Activated CD4-positive, alpha-beta T cell treated with anti-CD3 and anti-CD28 coated beads for 24 hours (primary cell): ENCODE data around the gene DNM2.
"Not testable (repeated sequence)": the region's sequence is repeated elsewhere in the genome, so short reads cannot be mapped to it uniquely, and the experiment has no call there.

Experiments used
- DNase-seq, 2 donors: peaks; one replicate each; pipeline ENCODE4 v3.0.0-alpha.2; 2020; ENCODE audit warnings: low read depth in 2 of 2

DNM2 gene

DNA sequence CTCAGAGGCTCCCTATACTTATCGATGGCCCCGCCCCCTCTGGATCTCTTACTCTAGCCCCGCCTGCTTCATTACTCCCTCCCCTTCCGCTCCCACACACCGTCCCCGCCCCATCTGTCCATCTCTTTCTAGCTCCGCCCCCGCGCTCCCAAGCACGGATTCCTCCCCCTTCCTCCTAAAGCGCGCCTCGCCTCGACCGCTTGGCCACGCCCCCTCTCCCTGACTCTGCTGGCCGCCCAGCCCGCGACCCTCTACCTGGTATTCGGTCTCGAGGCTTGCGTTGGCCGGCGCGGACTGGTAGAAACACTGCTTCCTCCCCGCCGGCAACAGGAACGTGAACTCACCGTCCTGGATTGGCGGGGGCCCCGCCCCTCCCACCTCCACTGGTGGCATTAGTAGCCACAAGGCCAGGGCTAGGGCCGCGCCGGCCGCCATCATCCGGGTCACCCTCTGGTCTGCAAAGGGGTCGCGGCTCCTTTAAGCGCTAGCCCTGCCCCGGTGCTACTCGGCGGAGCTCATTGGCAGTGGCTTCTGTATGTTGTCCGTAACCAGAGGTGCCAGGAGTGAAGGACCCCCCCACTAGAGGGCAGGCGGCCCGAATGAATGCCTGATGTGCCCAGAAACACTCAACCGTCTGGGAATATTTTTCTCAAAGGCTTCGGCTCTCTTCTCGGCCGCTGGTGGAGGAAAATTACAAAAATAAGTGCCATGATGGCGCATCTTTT, 118.0 kb downstream of the DNM2 start, which contains the start of gene TMED1:
Gene TMED1, minus strand, starts transcription at position 459 of the 725 bp plus-strand sequence. Its CDS starts 21 bp downstream, at position 438.
- peak; percentile 96 to 98 for DNase-seq

DNA sequence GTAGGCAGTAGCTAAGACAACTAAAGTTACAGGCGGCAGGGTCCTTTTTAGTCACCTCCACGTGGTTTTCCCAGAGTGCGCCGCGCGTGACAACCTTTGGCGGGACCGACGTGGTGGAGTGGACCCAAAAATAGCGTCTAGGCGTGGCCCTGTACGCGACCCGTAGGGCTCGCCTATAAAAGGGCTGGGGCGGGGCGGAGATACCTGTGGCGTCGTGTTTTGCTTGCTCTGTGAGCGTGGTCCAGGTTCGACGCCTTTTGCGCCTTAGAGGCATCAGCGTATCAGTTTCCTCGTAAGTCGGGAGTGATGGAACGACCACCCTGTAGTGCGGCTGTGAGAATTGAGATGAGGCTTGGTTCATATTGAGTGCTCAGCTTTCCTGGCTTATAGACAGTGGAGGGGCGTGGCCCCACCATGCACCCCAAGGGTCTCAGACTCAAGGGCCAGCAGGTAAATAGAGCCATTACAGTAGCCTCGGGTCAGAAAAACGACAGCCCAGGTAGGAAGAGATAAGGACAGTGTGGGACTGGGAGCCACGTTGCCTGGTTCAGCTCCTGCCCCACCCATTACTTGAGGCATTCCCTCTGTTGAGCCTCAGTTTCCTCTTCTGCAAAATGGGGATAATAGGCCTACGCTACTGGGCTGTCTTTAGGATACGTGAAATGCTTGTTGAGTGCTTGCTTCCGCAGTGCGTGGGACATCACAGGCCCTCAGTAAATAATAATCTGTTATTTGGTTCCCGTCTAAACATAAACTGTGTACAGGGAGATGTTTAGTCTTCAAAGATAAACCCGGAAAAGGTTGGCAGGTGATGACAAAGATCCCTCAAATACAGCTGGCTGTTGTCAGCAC, 118.8 kb downstream of the DNM2 start:
- DNase-seq: peak; percentile 69 to 79

DNA sequence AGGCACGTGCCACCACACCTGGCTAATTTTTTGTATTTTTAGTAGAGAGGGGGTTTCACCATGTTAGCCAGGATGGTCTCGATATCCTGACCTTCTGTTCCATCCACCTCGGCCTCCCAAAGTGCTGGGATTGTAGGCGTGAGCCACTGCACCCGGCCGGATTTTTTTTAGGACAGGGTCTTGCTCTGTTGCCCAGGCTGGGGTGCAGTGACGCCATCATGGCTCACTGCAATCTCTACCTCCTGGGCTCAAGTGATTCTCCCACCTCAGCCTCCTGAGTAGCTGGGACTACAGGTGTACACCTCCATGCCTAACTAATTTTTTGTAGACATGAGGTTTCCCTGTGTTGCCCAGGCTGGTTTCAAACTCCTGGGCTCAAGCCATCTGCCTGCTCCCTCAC, 119.8 kb downstream of the DNM2 start:
- DNase-seq: not testable (repeated sequence)

DNA sequence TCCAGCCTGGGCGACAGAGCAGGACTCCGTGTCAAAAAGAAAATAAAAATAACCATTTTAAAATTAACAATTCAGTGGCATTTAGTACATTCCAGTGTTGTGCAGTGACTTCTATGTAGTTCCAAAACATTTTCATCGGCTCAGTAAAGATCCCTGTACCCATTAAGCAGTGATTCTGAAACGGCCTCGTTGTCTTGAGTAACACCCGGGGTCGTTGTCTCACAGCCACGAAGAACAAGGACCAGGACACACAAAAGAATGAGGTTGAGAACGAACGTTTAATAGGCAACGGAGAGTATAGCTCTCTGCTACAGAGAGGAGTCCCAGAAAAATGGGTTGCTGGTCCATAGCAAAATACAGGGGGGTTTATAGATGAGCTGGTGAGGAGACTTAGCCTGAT, 120.5 kb downstream of the DNM2 start:
- DNase-seq: no peak

- DNase-seq: no peak
These were observed 121.5 kb downstream of the DNM2 start for GRCh38 chr19:10839114-10840050.

DNA sequence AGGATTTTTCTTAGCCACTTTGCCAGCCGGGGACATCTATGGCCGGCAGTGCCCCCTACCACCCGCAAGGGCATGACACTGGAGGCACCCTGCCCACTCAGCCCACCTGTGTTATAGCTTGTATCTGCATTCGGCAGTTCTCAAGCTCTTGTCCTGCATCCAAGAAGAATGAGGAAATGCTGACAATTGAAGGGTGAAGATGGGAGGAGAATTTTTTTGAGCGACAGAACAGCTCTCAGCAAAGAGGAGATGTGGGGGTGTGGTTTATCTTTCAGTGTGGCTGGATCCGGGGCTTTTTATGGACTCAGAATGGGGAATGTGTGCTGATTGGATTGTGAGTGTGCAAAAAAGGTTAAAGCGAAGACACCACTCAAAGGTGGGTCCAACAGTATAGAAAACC, 124.9 kb downstream of the DNM2 start:
- DNase-seq: no peak

DNA sequence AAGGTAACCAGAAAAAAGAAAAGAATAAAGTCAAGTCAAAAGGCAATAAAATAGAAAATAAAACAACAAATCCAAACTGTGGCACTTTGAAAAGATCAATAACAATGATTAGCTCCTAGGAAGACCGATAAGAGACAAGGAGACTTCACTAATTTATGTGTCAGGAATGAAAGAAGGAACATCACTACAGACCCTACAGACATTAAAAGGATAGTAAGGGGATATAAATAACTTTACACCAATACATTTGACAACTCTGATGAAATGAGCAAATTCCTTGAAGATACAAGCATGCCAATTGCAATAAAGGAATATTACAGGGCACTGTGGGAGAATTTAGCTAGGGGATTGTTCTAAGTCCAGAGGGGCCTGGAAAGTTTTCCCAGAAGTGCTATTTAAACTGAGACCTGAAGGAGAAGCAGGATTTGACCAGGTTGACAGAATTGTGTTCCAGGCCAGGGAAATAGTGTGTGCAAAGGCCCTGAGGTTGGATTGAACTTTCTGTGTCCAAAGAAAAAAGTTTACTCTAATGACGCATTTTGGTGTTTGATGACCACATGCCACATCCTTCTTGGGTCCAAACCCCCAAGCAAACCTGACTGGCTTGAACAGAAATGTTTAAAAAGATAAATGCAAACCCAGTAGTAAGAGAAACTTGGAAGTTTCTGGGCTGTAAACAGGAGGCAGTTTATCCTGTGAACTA, 128.8 kb downstream of the DNM2 start:
- DNase-seq: no peak

DNA sequence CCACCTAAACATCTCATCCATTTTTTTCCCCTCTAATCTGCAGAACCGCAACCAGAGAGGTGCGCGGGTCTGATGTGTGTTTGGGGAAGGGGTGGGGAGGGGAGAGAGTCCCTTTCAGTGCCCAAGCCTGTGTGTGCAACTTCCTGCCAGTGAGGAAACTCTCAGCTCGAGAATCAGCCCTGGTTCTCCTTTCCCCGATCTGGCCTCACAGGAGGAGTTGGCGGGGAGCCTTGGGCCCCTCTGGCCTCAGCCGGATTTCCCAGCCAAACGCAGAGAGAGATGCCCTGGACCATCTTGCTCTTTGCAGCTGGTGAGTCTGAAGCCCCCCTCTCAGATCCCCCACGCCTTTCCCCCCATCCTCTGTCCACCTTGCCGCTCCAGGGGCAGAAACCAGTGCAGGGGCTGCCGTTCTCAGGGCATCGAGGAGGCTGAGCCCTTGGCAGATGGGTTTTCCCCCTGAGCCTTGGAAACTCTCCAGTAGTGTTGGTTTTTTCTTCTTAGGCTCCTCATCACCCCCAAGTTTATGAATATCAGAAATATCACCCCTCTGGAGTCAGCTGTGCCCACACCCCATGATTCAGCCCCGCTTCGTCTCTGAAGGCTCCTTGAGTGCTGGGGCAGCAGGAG, 130.5 kb downstream of the DNM2 start, which contains the start of gene C19orf38:
Gene C19orf38, plus strand, starts transcription at position 186 of the 627 bp plus-strand sequence. Its CDS starts 94 bp downstream, at position 280.
- DNase-seq: no peak

- no peak for DNase-seq
These were observed 132.8 kb downstream of the DNM2 start for GRCh38 chr19:10850631-10851030.

GRCh38 chr19:10852098-10852800, 134.4 kb downstream of the DNM2 start:
- DNase-seq: no peak

- no peak for DNase-seq
These were observed 135.1 kb downstream of the DNM2 start for GRCh38 chr19:10852941-10853340.

DNA sequence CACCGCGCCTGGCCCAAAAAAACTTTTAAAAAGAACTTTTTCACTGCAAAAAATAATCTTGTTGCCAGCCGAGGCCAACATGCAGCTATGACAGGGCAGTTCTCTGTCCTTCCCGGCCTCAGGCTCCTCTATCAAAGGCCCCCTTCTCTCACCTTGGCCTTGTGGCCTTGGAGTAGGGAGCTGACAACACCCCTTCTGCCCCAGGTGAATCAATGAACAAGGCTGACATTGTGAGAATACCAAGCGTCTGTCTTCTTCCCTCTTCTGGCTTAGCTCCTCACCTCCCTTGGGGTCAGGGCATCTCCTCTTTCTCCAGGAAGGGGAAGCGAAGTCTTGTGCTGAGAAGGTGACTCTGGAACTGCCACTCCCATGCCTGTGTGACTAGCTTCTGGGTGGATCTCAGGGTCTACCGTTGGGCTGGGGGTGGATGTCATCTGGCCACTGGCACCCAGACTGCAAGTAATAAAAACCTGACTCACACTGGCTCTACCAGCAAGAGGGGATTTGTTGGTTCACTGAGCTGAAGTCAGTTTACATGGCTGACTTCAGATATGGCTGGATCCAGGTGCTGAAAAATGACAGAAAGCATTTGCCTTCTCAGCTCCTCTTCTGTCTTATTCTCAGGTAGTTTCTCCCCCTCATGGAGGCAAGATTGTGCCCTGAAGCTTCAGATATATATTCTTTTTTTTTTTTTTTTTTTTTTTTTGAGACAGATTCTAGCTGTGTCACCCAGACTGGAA, 136.6 kb downstream of the DNM2 start:
- no peak for DNase-seq

DNA sequence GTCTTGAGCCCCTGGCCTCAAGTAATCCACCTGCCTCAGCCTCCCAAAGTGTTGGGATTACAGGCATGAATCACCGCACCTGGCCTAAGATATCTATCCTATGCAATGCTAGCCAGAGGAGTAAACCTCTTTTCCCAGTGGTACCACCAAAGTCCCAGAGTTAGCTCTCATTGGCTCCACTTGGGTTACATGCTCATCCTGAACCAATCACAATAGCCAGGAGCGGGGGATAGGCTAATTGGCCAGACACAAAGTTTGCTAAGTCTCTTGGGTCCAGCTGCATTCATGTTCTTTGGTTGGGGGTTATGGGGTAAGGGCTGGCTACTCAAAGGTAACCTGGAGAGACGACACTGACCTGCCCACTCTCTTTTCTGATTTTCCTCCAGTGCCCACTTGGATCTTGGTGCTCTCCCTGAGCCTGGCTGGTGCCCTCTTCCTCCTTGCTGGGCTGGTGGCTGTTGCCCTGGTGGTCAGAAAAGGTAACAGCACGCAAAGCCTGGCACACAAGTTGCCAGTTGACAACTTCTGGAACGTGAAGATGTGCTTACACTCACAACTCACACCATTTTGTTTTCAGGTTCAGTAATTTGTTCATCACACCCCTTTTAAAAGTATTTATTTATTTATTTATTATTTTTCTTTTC, 138.1 kb downstream of the DNM2 start:
- DNase-seq: no peak

DNA sequence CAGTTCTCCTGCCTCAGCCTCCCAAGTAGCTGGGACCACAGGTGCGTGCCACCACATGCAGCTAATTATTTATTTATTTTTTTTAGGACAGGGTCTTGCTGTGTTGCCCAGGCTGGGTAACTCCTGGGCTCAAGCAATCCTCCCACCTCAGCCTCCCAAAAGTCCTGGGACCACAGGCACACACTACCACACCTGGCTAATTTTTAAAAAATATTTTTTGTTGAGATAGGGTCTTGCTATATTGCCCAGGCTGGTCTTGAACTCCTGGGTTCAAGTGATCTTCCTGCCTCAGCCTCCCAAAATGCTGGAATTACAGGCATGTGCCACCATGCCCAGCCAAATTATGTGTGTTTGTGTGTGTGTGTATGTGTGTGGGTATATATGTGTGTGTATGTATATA, 139.0 kb downstream of the DNM2 start:
- not testable (repeated sequence) for DNase-seq

GRCh38 chr19:10858204-10858828, 140.4 kb downstream of the DNM2 start:
- no peak for DNase-seq

DNA sequence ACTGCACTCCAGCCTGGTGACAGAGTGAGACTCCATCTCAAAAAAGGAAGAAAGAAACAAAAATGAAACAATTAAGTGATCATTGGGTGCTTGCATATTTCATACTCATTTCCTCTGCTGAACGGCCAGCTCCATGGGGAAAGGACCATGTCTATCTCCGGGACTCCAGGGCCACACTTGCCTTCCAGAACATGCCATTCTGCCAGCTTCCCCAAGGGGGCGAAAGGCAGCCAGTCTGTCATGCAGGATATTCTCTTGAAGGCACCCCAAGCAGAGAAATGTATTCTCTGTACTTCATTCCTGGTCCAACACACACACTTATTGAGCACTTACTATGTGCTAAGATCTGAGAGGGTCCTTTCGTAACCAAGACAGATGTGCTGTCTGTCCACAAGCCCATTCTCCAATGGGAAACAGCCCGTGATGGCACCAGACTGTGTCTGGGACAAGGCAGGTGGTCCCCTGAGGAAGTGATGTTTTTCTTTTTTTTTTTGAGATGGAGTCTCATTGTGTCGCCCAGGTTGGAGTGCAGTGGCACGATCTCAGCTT, 143.3 kb downstream of the DNM2 start:
- DNase-seq: peak in 1 of 2 donors; percentile 16

GRCh38 chr19:10862561-10863106, 144.8 kb downstream of the DNM2 start:
- DNase-seq: no peak
